Neural cell (in vitro differentiated cells): ENCODE data around the gene TMPRSS15. TPM values are rescaled to one million over a fixed set of nuclear protein-coding genes. Genes with fewer than 3 reads are reported as not detected.

Experiments used
- H2AFZ ChIP-seq: fragments of 200-600, 300-800 bp; sonication (generic), shearing (Covaris generic); 2 replicates; pipeline ENCODE4 v1.6.0; 2014; ENCODE audit warnings: low read depth, mild to moderate bottlenecking, antibody characterized with exemption, low read length, moderate library complexity
- H3F3A ChIP-seq: fragments of 200-600 bp; shearing (Covaris generic); 2 replicates; pipeline ENCODE4 v1.6.1; 2016; ENCODE audit warnings: mild to moderate bottlenecking, moderate library complexity, mixed read lengths, antibody characterized with exemption, low read length; ENCODE audit not compliant: insufficient read depth, poor library complexity, severe bottlenecking
- H3K27ac ChIP-seq: fragments of 200-600, 300-800 bp; sonication (generic), shearing (Covaris generic); 2 replicates; pipeline ENCODE4 v1.5.1; 2014; ENCODE audit warnings: mild to moderate bottlenecking, low read length, moderate library complexity
- H3K27me3 ChIP-seq: fragments of 300-800, 200-600 bp; sonication (generic), shearing (Covaris generic); 2 replicates; pipeline ENCODE4 v1.6.0; 2014; ENCODE audit warnings: mild to moderate bottlenecking, low read depth, low read length, moderate library complexity; ENCODE audit not compliant: insufficient read depth
- H3K36me3 ChIP-seq: fragments of 300-800, 200-600 bp; sonication (generic), shearing (Covaris generic); 2 replicates; pipeline ENCODE4 v1.5.1; 2014; ENCODE audit warnings: mild to moderate bottlenecking, antibody characterized with exemption, low read length, moderate library complexity; ENCODE audit not compliant: insufficient read depth
- H3K4me2 ChIP-seq: fragments of 300-800, 200-600 bp; sonication (generic), shearing (Covaris generic); 2 replicates; pipeline ENCODE4 v1.6.0; 2014; ENCODE audit warnings: mild to moderate bottlenecking, low read length
- H3K4me3 ChIP-seq: fragments of 300-800, 200-600 bp; sonication (generic), shearing (Covaris generic); 2 replicates; pipeline ENCODE4 v1.5.1; 2014; ENCODE audit warnings: mild to moderate bottlenecking, low read length, moderate library complexity
- H3K79me2 ChIP-seq: fragments of 200-600 bp; shearing (Covaris generic); replicated peaks from 2 replicates; pipeline ENCODE4 v1.6.0; 2014; ENCODE audit warnings: mild to moderate bottlenecking, low read length, moderate library complexity; ENCODE audit not compliant: insufficient read depth
- H3K9ac ChIP-seq: fragments of 300-800, 200-600 bp; sonication (generic), shearing (Covaris generic); 2 replicates; pipeline ENCODE4 v1.6.1; 2016; ENCODE audit warnings: mild to moderate bottlenecking, low read length, mixed read lengths
- H3K9me2 ChIP-seq: fragments of 200-600 bp; shearing (Covaris generic); 2 replicates; pipeline ENCODE4 v1.6.1; 2016; ENCODE audit warnings: mild to moderate bottlenecking, low read length, mixed read lengths; ENCODE audit not compliant: insufficient read depth
- H3K9me3 ChIP-seq: fragments of 200-600, 300-800 bp; sonication (generic), shearing (Covaris generic); 2 replicates; pipeline ENCODE4 v1.6.1; 2016; ENCODE audit warnings: mild to moderate bottlenecking, mixed run types, low read length, moderate library complexity, mixed read lengths
- H4K20me1 ChIP-seq: fragments of 200-600 bp; shearing (Covaris generic); 2 replicates; pipeline ENCODE4 v1.6.1; 2016; ENCODE audit warnings: mild to moderate bottlenecking, mixed run types; ENCODE audit not compliant: insufficient read depth
- CTCF ChIP-seq: fragments of 450-650 bp; IDR thresholded peaks from 2 replicates; pipeline ENCODE4 v1.5.1; 2014; ENCODE audit warnings: antibody characterized with exemption, mild to moderate bottlenecking, moderate library complexity; ENCODE audit not compliant: poor library complexity, severe bottlenecking
- EP300 ChIP-seq: fragments of 450-650 bp; conservative IDR thresholded peaks from 2 replicates; pipeline ENCODE4 v1.6.1; 2014; ENCODE audit warnings: antibody characterized with exemption, mild to moderate bottlenecking, moderate library complexity; ENCODE audit not compliant: poor library complexity, severe bottlenecking
- EZH2 ChIP-seq: fragments of 200-600, 300-800 bp; shearing (Covaris generic), sonication (generic); IDR thresholded peaks from 2 replicates; pipeline ENCODE4 v1.6.1; 2014; ENCODE audit warnings: antibody characterized with exemption, low read length, borderline replicate concordance, mild to moderate bottlenecking; ENCODE audit not compliant: insufficient read depth, poor library complexity, severe bottlenecking
- MXI1 ChIP-seq: fragments of 450-650 bp; conservative IDR thresholded peaks from 2 replicates; pipeline ENCODE4 v1.6.1; 2014; ENCODE audit warnings: antibody characterized with exemption, mild to moderate bottlenecking; ENCODE audit not compliant: poor library complexity, severe bottlenecking
- POLR2AphosphoS5 ChIP-seq: IDR thresholded peaks from 2 replicates; pipeline ENCODE4 v1.6.1; 2012
- RAD21 ChIP-seq: fragments of 450-650 bp; conservative IDR thresholded peaks from 2 replicates; pipeline ENCODE4 v1.6.1; 2014; ENCODE audit warnings: antibody characterized with exemption, mild to moderate bottlenecking, moderate library complexity
- REST ChIP-seq: IDR thresholded peaks from 2 replicates; pipeline ENCODE4 v1.6.1; 2012; ENCODE audit warnings: borderline replicate concordance
- SMC3 ChIP-seq: fragments of 450-650 bp; conservative IDR thresholded peaks from 2 replicates; pipeline ENCODE4 v1.6.1; 2014; ENCODE audit warnings: antibody characterized with exemption, mild to moderate bottlenecking, moderate library complexity; ENCODE audit not compliant: poor library complexity
- TAF1 ChIP-seq: IDR thresholded peaks from 2 replicates; pipeline ENCODE4 v1.6.1; 2012; ENCODE audit warnings: low read depth
- polyA plus RNA-seq: library from polyadenylated mRNA; depleted of rRNA; stranded (reverse); fragments of >200 nt; gene quantifications from 2 replicates; pipeline ENCODE4 v1.2.3, GENCODE V29; 2014

Gene TMPRSS15
- polyA plus RNA-seq, 1 donor from 2014 or later = 0.50 TPM

- Histone ChIP-seq H2AFZ (no peak overlapping the region), H3K9me3 (no peaks in the 10 kb centered on the region), H3K79me2 (no peaks in the 10 kb centered on the region), H4K20me1 (no peaks in the 10 kb centered on the region), H3F3A (no peaks in the 10 kb centered on the region), H3K4me3 (peak overlapping the region; percentile 35), H3K27ac (peak overlapping the region; percentile 15), H3K27me3 (no peaks in the 10 kb centered on the region), H3K9ac (no peak overlapping the region), H3K9me2 (no peaks in the 10 kb centered on the region), H3K36me3 (no peaks in the 10 kb centered on the region), H3K4me2 (no peak overlapping the region)
- no peak for TF ChIP-seq EP300
- no peak for TF ChIP-seq MXI1
- TF ChIP-seq SMC3 = no peak
- TF ChIP-seq CTCF = no peak
- TF ChIP-seq POLR2AphosphoS5 = no peak
- no peak for TF ChIP-seq REST
- TF ChIP-seq TAF1 = no peak
- no peak for TF ChIP-seq EZH2
- no peak for TF ChIP-seq RAD21
Measured at GRCh38 chr21:18228060-18228739, 175.4 kb downstream of the TMPRSS15 start.

- no peak overlapping the region for H3K4me3 ChIP-seq
- no peak for TF ChIP-seq POLR2AphosphoS5
- no peak for TF ChIP-seq CTCF
- no peak for TF ChIP-seq EZH2
- TF ChIP-seq TAF1 = no peak
- no peak for TF ChIP-seq REST
- no peak for TF ChIP-seq MXI1
- no peak for TF ChIP-seq RAD21
- no peak for TF ChIP-seq SMC3
- no peak for TF ChIP-seq EP300
- H4K20me1 ChIP-seq = no peaks in the 10 kb centered on the region
- H3K4me2 ChIP-seq = no peak overlapping the region
- no peak overlapping the region for H2AFZ ChIP-seq
- H3K27ac ChIP-seq = no peak overlapping the region
- H3K9ac ChIP-seq = no peak overlapping the region
- H3K79me2 ChIP-seq = no peaks in the 10 kb centered on the region
- no peaks in the 10 kb centered on the region for H3K27me3 ChIP-seq
- H3K36me3 ChIP-seq = no peaks in the 10 kb centered on the region
- H3F3A ChIP-seq = no peaks in the 10 kb centered on the region
- no peaks in the 10 kb centered on the region for H3K9me2 ChIP-seq
- peaks cover 7% of the 10 kb centered on the region for H3K9me3 ChIP-seq
Measured at GRCh38 chr21:18222346-18222745, 181.2 kb downstream of the TMPRSS15 start.
